Medulla oblongata (tissue), 1 donor: ENCODE measurements around the gene MANEAL.

Experiments
- DNase-seq: peaks from one replicate; pipeline ENCODE4 v3.0.0-alpha.2; 2015; ENCODE audit errors: extremely low spot score

Gene MANEAL

GRCh38 chr1:37825506-37825905, 31.9 kb downstream of the MANEAL start:
- no peak for DNase-seq

GRCh38 chr1:37828410-37829074, 34.9 kb downstream of the MANEAL start:
- no peak for DNase-seq

DNA sequence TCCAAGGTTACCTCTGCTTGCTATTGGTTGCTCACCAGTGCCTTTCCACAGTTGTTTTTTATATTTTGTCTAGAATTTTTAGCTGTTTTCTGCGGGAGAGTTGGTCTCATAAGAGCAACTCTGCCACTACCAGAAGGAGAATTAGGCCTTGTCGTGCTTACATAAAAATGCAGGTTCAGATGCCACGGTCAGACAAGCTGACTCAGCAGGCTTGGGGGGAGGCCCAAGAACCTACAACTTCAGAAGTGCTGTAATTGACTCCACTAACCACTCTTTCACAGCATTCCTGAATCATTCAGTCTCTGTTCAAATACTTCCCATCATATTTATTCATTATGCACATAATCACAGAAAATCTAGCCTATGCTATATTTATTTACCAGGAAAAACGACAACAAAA, 37.5 kb downstream of the MANEAL start:
- DNase-seq: no peak

GRCh38 chr1:37831809-37832208, 38.2 kb downstream of the MANEAL start:
- DNase-seq: no peak

DNA sequence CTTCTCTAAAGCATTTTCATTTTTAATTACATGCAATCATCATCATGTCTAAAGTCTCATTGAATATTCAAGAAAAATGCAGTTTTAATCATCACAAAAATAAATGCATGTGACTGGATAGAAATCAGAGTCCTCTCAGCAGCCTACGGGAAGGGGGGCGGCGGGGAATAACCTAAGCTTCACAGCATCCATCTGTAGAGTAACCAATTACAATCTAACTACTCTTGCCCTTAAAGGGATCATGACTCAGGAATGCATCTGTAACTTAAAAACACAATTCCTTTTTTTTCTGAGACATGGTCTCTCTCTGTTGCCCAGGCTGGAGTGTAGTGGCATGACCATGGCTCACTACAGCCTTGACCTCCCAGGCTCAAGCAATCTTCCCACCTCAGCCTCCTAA, 43.1 kb downstream of the MANEAL start:
- no peak for DNase-seq

DNA sequence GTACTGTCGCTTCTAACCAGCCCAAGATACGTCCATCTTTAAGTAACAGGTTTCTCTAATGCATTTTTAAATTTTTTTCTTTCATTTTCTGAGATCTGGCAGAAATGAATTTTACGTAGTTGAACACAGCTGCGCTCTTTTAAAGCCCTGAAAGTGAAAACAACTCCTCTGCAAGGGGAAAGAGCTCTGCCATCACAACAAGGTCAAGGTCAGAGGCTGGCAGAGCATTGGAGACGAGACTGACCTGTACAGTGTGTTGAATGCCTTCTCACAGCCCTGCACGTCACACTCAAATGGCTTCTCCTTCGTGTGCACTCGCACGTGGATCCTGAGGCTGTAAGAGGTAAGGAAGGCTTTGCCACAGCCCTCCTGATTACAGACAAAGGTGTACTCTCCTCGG, 46.0 kb downstream of the MANEAL start:
- no peak for DNase-seq

DNA sequence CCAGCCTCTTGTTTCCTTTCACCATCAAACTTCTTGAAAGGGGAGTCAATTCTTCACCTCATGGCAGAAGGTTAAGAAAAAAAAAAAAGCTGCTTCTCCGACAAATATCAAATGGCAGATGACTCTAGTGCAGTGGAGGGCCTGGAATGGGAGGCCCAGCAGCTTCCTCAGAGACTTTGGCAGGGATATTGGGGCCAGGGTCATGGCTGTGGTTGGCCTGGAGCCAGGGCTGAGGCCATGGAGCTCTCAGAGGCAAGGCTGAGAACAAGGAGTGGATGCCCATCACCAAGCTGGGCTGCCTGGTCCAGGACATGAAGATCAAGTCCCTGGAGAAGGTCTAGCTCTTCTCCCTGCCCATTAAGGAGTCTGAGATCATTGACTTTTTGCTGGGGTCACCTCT, 47.1 kb downstream of the MANEAL start:
- DNase-seq: no peak

GRCh38 chr1:37841652-37842051, 48.0 kb downstream of the MANEAL start:
- DNase-seq: no peak

DNA sequence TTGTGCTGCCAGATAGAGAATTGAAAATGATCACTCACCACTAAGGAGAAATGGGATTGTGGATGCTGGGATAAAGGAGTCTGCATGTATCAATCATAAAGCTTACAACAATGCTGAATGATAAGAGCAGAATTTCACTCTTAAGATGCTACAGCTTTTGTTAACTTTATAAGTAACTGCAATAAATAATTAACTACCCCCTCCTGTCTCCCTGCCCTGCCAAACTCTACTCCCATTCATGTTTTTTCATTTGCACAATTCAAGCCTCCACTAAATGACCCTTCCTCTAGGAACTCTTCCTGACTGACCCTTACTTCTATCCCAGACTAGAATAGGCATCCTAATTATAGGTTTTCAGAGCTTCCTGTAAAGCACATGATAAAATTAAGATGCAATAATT, 50.9 kb downstream of the MANEAL start:
- DNase-seq: no peak

DNA sequence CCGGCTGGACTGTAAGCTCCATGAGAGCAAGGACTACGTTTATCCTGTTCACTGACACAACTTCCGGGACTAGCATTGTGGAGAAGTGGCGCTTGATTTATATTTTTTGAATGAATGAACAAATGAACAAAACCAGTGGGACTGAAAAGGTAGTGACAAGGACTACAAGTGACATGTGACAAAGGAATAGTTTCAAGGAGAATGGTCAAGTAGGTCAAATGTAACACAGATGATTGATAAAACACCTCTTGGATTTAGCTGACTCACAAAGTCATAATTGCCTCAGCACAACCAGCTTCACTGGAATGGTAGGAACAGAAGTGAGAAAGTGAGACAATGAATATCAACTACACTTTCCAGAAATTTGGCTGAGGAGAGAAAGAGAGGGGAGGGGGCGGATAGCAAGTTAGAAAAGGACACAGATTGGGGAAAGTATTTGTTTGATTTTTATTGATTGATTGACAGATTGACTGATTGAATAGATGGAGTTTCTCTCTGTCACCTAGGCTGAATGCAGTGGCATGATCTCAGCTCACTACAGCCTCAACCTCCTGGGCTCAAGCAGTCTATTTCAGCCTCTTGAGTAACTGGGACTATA, 51.5 kb downstream of the MANEAL start:
- DNase-seq: no peak

- no peak for DNase-seq
Observed at GRCh38 chr1:37845786-37846185, 52.1 kb downstream of the MANEAL start.

DNA sequence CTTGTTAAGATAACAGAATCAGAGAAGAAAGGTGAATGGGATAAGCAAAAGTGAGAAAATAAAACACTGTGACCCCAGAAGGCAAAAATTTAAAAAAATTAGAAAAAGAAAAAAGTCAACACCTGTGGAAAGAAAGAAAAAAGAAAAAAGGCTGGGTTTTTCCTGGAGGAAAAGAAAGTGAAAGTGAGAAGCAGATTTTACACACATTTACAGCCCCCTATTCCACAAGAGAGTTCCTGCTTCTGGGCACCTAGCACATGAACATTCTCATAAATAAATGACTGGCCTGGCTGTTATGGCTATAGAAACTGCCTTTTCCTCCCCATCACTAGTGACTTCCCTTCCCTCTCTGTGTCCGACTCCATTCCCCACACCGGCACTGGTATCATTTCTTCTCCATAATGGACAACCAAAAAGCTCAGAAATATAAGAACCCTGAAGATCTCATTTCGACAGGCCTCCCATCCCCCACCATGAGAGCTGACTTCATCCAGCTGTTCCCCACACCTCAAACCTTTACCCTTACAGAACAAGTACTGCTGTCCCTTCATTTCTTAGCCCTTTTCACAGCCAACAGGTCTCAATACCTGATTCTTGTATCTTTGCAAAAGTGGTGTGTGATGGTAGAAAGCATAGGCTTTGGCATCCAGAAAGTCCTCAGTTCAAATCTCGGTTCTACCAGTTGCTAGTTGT, 53.1 kb downstream of the MANEAL start:
- no peak for DNase-seq

DNA sequence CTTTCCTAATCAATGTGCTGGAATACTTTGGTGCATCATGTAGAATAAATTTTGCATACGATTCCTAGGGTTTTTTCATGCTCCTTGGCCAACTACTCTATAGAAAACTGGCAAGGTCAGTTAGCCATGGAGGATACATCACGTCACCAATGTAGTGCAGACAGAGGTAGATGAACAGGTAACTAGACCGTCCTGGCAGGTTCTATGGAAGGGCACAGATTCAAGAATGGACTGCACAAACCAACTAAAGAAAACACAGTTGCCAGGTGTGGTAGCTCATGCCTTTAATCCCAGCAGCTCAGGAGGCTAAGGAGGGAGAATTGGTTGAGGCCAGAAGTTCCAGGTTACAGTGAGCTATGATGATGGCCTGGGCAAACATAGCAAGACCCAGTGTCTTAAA, 55.8 kb downstream of the MANEAL start:
- no peak for DNase-seq

DNA sequence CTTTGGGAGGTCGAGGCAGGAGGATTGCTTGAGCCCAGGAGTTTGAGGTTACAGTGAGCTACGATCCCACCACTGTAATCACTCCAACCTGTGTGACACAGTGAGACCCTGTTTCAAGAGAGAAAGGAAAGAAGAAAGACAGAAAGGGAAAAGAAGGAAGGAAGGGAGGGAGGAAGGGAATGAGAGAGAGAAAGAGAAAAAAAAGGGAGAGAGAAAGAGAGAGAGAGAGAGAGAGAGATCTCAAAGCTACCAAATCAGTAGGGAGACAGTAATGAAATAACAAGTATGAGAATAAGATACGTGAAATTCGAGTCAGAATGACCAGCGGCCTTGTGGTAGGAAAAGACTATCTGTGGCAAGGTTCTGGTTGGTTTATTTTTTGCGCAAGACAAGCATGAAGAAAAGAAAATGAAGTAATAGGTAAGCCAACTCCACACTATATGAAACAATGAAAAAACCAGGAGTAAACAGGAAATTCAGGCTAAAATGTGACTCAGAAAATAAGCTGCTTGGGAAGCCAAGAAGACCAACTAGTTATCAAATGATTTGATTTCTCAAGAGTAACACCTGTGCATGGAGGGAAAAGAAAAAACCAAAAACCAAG, 56.8 kb downstream of the MANEAL start:
- no peak for DNase-seq
